Epithelial cell of proximal tubule (primary cell): Measurements from ENCODE around the gene TENM4. TPM values are rescaled to one million over a fixed set of nuclear protein-coding genes. Genes with fewer than 3 reads are reported as not detected.

Source experiments
- DNase-seq: peaks from one replicate; pipeline ENCODE4 v3.0.0-alpha.2; 2011; ENCODE audit warnings: low read depth
- H3K4me3 ChIP-seq: 2 replicates; pipeline ENCODE4 v1.5.1; 2011; ENCODE audit warnings: low read depth, mild to moderate bottlenecking, low read length
- total RNA-seq: library from RNA; depleted of rRNA; stranded (reverse); fragments of >200 nt; gene quantifications from 2 replicates; pipeline ENCODE4 v1.2.3, GENCODE V29; 2015
- TF ChIP-seq, protein P1 (sequence below): conservative IDR thresholded peaks from 2 replicates; pipeline ENCODE4 v1.5.1; 2012; ENCODE audit warnings: low read depth, mild to moderate bottlenecking, low read length

The TENM4 gene
- total RNA-seq, 1 donor from 2014 or later: 22.2 TPM

DNA sequence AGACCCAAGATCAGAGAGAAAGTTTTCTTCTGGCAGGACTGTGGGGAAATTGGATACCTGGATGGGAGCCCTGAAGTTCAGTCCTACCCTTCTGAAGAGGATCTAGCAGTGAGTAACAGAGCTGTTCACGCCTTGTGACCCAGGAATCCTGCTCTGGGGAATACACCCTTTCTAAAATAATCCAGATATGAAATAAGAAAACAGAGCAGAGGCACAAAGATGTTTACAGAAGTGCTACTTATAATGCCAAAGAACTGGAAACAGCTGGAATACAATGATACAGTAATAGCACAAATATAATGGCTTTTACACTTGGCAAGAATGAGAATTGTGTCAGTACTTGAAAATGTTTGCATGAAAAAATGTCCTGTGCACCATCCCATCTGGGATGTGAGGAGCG lies 562.2 kb downstream of the TENM4 start:
- TF ChIP-seq, protein P1, sequence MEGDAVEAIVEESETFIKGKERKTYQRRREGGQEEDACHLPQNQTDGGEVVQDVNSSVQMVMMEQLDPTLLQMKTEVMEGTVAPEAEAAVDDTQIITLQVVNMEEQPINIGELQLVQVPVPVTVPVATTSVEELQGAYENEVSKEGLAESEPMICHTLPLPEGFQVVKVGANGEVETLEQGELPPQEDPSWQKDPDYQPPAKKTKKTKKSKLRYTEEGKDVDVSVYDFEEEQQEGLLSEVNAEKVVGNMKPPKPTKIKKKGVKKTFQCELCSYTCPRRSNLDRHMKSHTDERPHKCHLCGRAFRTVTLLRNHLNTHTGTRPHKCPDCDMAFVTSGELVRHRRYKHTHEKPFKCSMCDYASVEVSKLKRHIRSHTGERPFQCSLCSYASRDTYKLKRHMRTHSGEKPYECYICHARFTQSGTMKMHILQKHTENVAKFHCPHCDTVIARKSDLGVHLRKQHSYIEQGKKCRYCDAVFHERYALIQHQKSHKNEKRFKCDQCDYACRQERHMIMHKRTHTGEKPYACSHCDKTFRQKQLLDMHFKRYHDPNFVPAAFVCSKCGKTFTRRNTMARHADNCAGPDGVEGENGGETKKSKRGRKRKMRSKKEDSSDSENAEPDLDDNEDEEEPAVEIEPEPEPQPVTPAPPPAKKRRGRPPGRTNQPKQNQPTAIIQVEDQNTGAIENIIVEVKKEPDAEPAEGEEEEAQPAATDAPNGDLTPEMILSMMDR: no peak
- DNase-seq: no peak
- no peak overlapping the region for H3K4me3 ChIP-seq

DNA sequence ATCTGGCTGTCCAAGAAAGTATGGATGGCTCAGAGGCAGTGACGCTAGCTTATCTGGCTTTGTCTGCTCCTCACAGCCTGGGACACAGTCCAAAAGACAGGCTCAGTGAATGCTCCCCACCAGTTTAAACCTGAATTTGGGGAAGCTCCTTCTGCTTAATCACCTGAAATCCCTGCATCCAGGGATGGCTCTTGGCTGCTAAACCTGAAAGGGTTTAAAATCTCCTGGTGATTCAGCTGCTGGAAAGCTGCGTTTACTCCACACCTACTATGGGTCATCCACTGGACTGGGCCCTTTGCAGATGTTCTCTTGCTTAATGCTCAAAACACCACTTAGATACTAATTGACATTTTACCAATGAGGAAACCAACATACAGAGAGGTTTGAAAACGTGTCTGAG lies 564.2 kb downstream of the TENM4 start:
- DNase-seq: no peak
- no peak overlapping the region for H3K4me3 ChIP-seq
- TF ChIP-seq, protein P1: no peak

DNA sequence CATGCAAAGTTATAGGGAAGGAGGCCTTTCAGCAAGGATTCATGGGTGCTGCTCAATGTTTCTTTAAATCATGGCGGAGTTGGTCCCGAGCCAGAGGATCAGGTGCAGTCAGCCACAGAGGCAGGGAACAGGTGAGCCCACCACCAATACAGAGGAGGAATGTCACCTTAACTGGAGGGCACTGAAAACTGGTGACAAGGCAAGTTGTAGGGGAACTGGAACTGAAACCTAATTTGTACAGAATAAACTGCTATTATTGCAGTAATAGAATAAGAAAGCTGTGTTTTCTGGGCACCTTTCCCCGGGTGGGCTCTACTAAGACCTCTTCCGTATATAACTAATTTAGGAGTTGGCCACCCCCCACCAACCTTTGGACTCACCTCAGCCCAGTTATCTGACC lies 570.2 kb downstream of the TENM4 start:
- no peak for DNase-seq
- TF ChIP-seq, protein P1: no peak
- no peak overlapping the region for H3K4me3 ChIP-seq

DNA sequence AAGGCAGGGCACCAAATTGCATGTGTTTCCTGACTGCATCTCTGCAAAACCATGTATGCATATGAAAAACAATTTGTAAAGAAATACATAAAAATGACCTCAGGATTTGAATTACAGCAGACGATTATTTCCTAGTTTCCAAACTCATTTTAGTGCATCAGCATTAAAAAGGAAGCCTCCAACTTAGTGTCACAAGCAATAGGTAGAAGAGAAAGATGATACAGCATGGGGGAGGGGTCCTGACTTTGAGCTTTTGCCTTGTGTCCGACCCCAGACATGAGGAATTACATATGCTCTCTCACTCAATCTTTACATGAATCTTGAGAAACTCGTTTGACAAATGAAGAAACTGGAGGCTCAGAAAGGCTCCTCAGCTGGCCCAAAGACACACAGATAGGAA lies 571.5 kb downstream of the TENM4 start:
- H3K4me3 ChIP-seq: no peak overlapping the region
- no peak for DNase-seq
- TF ChIP-seq, protein P1: no peak

DNA sequence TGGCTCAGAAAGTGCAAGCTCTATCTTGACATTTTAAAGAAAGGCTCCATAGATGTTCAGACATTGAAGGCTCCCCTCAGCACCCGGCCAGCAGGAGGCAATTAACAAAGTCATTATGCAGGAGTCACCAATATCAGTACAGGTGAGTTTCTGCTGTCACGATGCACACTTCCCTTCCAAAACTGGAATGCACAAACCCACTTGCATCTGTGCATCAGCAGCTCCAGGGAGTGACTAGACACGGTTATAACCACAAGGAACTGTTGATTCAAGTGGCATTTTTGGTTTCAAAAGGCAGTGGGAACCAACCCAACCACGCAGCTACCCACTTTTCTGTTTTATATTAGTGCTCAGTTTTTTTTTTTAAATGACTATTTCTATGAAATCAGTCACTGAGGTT lies 572.3 kb downstream of the TENM4 start:
- no peak overlapping the region for H3K4me3 ChIP-seq
- no peak for DNase-seq
- TF ChIP-seq, protein P1: peak; percentile 2

DNA sequence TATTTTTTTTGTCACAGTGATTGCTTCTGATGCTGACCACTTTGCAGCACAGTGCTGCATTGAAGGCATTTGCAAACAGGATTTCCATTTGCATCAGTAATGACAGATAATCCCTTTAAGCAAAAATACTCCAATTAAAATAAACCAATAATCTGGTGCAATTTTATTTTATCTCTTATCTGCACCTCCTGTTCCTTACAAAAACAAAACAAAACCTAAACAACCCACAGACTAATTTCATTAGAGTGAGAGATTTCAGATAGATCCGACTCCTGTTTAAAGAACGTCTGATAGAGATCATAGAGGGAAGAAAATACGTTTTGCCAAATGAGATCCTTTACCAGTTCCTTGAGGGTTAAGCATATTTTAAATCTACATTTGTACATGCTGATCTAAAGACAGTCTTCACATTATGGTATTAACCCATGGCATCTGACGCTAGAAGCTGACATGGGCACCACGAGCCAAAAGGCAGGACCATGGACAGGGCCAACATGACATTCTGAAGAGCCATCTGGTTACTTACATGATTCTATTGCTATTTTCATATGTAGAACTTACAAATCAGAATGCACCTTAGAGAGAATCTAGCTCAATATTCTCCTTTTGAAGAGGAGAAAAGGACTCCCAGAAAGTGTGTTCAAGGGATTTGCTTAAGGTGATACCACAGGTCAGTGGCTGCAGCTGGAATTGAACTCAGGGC lies 580.0 kb downstream of the TENM4 start:
- DNase-seq: no peak
- TF ChIP-seq, protein P1: no peak
- H3K4me3 ChIP-seq: no peak overlapping the region

DNA sequence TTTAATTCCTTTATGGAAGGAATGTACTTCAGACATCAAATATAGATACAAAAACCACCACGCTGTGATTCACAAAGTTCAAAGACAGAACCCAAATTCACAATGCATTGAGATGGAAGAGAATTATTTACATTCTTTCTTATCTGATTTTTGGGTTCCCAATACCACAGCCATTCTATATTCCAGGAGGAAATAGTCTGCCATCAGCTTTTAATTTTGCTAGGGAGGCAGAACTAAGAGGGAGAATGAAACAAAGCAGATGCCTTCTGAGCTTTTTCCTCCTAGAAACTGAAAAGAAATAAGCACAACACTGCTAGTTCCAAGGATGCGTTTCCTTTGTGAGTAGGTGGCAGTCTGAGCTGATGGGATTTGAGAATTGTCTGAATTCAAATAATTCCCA lies 583.1 kb downstream of the TENM4 start:
- no peak overlapping the region for H3K4me3 ChIP-seq
- TF ChIP-seq, protein P1: no peak
- no peak for DNase-seq
